Stimulated activated CD8-positive, alpha-beta memory T cell treated with anti-CD3 and anti-CD28 coated beads, Interleukin-2, amount 100 ng/mL, for 48 hours (primary cell): Measurements from ENCODE around the gene APOC3.
"Not testable (repeated sequence)": the region's sequence is repeated elsewhere in the genome, so short reads cannot be mapped to it uniquely, and the experiment has no call there.

Experiments
- DNase-seq, 2 donors: peaks; one replicate each; pipeline ENCODE4 v3.0.0-alpha.2; 2020; ENCODE audit warnings: low read depth in 2 of 2

APOC3 gene

GRCh38 chr11:116830184-116830912 lies 641 bp downstream of the APOC3 start:
- DNase-seq: no peak

- no peak for DNase-seq
Measured at GRCh38 chr11:116831790-116832349, 2.2 kb downstream of the APOC3 start.

GRCh38 chr11:116832350-116833290 lies 2.9 kb downstream of the APOC3 start:
- no peak for DNase-seq

- DNase-seq: no peak
Measured at GRCh38 chr11:116833491-116833815, 3.7 kb downstream of the APOC3 start.

GRCh38 chr11:116833816-116834534 lies 4.3 kb downstream of the APOC3 start:
- no peak for DNase-seq

- DNase-seq: not testable (repeated sequence)
Measured at GRCh38 chr11:116834535-116835041, 4.9 kb downstream of the APOC3 start.

GRCh38 chr11:116835042-116835772 lies 5.5 kb downstream of the APOC3 start:
- no peak for DNase-seq

- DNase-seq: peak; percentile 76 to 80
Measured at GRCh38 chr11:116835791-116836631, 6.3 kb downstream of the APOC3 start.

- DNase-seq: no peak
Measured at GRCh38 chr11:116836632-116836991, 6.9 kb downstream of the APOC3 start.

- no peak for DNase-seq
Measured at GRCh38 chr11:116837231-116838091, 7.8 kb downstream of the APOC3 start, which contains the start of gene APOA1. Gene APOA1, minus strand, starts transcription at chr11:116837622. Its CDS starts 235 bp downstream, at chr11:116837387.

- no peak for DNase-seq
Measured at GRCh38 chr11:116838321-116839084, 8.8 kb downstream of the APOC3 start.

GRCh38 chr11:116840224-116840745 lies 10.6 kb downstream of the APOC3 start:
- no peak for DNase-seq

GRCh38 chr11:116840746-116841296 lies 11.1 kb downstream of the APOC3 start:
- DNase-seq: no peak

GRCh38 chr11:116842117-116842516 lies 12.4 kb downstream of the APOC3 start:
- no peak for DNase-seq

- no peak for DNase-seq
Measured at GRCh38 chr11:116842909-116843308, 13.2 kb downstream of the APOC3 start.

GRCh38 chr11:116843661-116844060 lies 14.0 kb downstream of the APOC3 start:
- no peak for DNase-seq

- DNase-seq: no peak
Measured at GRCh38 chr11:116844722-116845121, 15.0 kb downstream of the APOC3 start.

GRCh38 chr11:116847612-116848011 lies 17.9 kb downstream of the APOC3 start:
- no peak for DNase-seq
